Activated CD4-positive, CD25-positive, alpha-beta regulatory T cell (primary cell): ENCODE results near the gene BTBD9.

Experiments used
- DNase-seq, 4 experiments: peaks; one replicate each; lab custom pipeline; 2025; lab: John Stamatoyannopoulos, UW

The BTBD9 gene

DNA sequence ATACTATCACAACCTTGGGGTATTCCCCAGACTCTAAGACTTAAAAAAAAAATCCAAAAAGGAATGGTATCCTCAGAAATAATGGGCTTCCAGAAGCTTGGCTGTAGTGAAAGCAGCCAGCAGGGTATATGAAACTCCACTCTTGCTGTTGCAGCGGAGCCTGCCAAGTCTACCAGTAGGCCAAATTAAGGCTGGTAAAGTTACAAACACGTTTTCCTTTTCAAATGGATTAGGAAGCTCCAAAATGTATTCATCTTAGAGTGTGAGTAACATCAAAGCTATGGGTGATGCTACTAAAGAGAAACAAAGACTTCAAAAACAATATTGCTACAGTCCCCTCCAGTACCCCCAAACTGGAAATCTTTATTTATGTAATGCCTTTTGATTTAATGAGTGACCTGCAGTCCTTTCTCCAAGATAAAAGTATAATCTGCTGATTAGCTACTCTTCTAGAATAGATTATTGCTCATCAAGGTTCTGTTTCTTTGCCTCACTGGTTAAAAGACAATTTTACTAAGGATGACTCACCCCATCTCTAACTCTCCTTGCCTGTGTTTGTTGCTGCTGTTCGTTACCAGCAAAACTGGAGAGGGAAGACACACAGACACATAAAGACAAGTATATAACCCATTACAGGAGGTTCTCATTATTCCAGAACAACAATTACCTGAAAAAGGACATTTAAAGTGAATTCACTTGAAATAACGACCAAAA, 84.9 kb downstream of the BTBD9 start:
- no peak for DNase-seq

DNA sequence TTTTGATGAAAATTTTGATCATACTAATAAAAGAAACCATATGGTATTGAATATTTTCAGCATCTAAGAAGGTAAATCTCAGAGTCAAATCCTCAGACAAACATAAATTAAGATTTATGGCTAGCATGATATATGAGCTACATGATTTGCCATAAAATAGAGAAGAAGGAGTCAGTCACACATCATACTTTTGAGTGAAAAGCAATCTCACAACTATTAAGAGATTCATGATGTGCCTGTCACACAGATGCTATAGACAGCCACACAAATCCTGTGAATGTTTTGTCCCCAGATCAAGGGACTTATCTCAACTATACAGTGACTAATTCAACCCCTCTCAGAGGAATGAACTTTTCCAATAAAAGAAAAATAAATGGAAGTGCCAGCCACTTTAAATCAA, 85.7 kb downstream of the BTBD9 start:
- no peak for DNase-seq

GRCh38 chr6:38552121-38552520, 87.6 kb downstream of the BTBD9 start:
- no peak for DNase-seq

DNA sequence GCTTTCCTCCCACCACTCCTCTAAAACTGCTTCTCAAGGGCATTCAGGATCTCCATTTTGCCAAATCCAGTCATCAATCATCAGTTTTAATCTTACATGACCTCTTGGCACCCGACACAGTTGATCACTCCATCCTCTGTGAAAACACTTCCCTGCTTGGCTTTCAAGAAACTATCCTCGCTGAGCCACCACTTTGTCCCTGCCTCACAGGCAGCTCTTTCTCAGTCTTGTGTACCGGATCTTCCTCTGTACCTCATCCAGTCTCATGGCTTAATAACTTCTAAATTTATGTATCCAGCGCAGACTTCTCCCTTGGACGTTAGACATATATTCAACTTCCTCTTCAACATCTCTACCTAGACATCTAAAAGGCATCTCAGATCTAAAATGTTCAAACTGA, 89.9 kb downstream of the BTBD9 start:
- DNase-seq = no peak

DNA sequence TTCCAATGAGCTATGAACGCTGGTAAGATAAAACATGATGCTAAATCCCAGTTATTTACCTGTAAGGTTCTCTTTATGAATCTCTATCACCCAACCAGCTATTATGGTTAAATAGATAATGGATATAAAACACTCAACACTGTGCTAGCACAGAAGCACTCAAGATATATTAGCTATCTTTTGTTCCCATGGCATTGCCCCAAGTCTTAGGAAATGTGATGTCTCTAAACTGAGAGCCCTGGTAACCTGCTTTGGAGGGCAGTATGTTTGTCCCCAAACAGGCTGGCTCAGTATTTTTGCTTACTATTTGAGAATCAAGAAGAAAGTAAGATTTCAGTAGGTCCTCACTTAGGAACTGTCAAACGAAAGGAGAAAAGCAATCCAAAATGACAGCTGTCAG, 90.5 kb downstream of the BTBD9 start:
- DNase-seq = no peak

GRCh38 chr6:38543022-38543421, 96.7 kb downstream of the BTBD9 start:
- DNase-seq = no peak

DNA sequence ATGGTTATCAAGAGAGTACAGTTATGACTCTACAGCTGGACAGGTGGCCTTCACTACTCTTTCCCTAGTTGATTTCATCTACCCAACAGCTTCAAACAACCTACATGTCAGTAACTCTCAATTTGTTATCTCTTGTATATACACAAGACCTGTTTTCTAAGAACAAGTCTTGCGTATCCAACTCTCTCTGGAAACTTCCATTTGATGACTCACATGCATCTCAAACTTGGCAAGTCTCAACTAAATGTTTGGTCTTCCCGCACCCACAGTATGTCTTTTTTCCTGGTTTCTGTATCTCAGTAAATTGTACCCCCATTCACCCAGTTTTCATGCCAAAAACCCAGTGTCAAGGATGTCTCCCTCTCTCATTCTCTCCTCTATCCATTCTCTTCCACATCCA, 97.7 kb downstream of the BTBD9 start:
- DNase-seq = no peak

- no peak for DNase-seq
These were observed 106.7 kb downstream of the BTBD9 start for GRCh38 chr6:38533064-38533463.

DNA sequence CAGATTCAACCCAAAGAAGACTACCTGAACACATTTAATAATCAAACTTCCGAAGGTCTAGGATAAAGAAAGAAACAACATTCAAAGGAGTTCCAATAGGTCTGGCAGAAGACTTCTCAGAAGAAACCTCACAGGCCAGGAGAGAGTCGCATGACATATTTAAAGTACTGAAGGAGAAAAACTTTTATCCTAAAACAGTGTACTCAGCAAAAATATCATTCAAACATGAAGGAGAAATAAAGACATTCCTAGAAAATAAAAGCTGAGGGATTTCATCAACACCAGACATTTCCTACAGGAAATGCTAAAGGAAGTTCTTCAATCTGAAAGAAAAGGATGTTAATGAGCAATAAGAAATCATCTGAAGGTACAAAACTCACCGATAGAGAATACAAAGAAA, 108.6 kb downstream of the BTBD9 start:
- no peak for DNase-seq

GRCh38 chr6:38528196-38528965, 111.3 kb downstream of the BTBD9 start:
- DNase-seq = no peak

DNA sequence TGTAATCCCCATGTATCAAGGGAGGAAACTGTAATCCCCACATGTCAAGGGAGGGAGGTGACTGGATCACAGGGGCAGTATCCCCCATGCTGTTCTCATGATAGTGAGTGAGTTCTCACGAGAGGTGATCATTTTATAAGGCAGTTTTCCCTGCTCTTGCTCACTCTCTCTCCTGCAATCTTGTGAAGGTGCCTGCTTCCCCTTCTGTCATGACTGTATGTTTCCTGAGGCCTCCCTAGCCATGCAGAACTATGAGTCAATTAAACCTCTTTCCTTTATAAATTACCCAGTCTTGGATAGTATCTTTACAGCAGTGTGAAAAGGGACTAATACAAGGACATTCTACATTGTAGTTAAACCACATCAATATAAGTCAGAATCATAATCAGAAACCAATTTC, 112.4 kb downstream of the BTBD9 start:
- no peak for DNase-seq

DNA sequence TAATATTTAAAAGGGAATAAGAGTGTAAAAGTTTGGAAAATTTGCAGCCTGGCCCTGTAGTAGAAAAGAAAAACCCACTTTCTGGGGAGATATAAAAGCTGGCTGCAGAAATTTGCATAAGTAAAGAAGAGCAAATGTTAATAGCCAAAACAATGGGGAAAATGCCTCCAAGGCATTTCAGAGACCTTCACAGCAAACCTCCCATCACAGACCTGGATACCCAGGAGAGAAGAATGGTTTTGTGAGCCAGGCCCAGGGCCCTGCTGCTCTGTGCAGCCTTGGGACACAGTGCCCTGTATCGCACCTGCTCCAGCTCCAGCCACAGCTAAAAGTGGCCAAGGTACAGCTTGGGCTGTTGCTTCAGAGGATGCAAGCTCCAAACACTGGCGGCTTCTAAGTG, 113.8 kb downstream of the BTBD9 start:
- no peak for DNase-seq

DNA sequence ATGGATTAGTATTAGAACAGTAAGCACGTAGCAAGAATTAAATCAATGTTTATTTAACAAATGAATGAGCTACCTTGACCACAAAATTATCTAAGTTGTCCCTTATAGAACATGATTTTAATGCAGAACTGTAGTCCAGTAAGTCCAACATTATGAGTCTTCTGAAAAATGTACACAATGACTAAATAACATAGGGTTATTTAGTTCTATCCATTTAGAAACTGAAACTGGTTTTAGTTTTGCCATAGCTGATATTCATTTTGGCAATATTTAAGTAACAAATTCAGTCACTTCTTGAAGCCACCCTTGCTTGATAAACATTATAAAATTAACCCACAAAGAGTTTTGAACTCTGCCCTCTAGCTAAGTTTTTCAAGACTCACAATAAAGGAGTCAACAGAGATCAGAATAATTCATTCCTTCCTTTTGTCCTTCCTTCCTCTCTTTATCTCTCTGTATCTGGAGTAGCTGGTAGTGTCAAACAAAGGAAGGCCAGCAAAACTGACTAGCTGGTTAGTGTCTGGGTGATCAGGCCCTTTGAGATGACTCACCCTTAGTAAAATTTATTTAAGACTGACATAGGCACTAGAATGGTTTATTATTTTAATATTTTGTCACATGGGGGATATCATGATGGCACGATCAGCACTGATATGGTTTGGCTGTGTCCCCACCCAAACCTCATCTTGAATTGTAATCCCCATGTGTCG, 115.1 kb downstream of the BTBD9 start:
- DNase-seq = no peak

DNA sequence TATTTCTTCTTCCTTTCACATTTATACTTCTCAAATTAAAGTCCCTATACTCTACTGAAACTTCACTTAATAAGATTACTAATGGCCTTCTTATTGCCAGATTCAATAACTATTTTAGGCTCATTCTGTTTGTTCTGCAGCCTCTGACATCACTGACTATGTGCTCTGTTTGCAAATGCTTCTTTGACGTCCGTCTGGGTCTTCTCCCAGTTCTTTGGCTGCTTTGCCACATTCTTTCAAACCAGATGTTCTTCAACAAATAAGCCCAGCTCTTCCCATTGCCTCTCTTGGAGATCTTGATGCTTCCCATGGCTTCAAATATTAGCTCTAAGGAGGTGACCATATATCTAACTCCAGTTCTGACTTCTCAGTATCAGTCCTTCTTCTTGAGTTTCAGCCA, 117.4 kb downstream of the BTBD9 start:
- no peak for DNase-seq

- DNase-seq = no peak
These were observed 121.0 kb downstream of the BTBD9 start for GRCh38 chr6:38518511-38519304.

DNA sequence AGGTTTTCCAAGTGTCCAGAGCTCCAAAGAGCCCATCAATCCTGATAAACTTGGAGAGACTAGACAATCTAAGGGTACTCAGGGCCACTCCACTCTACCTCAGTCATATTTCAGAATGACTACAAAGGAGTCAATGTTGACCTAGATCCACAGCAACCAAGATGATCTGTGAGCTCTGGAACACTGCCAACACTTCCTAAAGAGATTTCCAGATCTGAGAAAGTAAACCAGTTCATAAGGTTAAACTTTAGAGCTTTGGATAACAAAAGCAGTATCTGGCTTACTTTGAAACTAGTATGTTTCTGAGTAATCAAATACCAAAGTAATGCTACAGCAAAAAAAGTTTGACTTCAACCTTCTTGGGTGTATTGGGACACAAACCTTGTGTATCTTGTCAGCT, 122.7 kb downstream of the BTBD9 start:
- no peak for DNase-seq

DNA sequence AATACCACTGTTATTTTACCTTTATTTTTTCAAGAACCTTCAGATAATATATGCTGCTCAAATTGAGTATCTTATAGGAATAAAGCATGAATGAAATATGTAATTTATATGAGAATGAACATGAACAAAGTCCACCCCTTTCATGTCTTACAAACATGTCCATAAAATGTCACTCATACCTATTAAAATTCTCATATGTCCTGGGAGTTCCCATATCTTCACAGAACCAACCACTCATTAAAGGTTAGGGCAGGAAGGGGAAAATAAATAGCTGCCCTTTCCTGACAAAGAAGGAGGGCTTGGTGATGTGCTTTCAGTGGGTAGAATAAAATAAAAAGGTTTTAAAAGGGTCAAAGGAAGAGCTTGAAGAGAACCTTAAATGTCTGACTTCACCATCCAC, 125.3 kb downstream of the BTBD9 start:
- DNase-seq = no peak

DNA sequence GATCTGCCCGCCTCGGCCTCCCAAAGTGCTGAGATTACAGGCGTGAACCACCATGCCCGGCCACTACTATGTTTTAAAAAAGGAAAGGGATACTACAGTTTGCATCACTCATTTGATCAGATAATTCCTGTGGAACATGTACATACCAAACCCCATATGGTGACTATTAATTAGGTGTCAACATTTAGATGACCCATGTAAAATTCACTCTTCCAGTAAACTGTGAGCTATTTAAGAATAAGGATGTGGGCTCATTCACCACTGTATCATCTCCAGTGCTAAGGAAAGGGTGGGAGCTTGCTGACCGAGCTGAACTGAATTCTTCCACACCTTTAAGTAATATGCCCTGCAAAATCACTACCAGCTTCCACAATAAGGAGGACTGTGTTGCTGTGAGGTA, 127.5 kb downstream of the BTBD9 start:
- no peak for DNase-seq

- DNase-seq = no peak
These were observed 129.5 kb downstream of the BTBD9 start for GRCh38 chr6:38510205-38510604.

DNA sequence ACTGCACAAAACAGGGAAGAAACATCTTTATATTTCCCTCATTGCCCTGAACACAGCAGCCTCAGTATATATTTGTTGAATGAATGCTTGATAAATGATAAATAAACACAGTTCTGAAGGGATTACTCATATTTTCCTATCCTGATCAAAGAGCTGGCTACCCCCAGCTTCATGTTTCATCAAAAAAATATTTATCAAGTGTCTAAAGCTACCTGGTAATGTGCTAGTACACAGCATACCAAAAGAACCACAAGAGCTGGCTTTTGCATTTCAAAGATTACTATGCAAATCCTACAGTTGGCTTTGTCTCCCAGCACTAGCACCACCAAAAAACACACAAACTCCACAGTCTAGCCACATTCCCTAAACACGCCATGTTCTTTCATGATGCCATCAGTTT, 130.0 kb downstream of the BTBD9 start:
- no peak for DNase-seq

DNA sequence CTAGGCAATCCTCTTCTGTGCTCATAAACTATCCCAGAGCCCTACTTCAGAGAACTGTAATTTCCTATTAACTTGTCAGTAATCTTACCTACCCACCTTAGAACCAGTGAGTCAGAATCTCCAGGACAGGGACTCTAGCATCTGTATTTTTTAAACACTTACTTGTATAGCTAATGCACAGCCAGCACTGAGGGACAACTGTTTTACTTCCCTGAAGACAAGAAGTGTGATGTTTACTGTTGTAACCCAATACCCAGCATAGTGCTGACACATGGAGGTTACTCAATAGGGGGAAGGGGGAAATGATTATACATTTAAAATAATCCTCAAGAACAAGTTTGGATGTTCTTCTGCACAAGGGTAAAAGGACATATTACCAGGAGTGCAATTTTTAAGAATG, 130.8 kb downstream of the BTBD9 start:
- DNase-seq = no peak

DNA sequence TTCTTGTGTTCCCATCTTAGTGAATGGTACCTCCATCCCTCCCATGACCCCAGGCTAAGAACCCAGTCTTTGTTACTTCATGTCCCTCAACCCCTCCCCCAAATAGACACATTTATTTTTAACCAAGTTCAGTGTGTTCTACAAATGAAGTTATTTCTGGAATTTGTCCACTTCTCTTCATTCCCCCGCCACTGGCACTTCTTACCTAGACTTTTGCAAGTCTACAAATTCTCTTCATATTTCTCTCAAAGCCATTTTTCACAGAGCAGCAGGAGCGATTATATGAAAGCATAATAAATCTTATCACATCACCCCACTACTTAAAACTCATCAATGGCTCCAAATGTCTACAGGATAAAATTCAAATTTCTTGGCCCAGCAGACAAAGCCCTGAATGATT, 131.4 kb downstream of the BTBD9 start:
- no peak for DNase-seq
